Uterus (tissue), 4 donors: ENCODE measurements around the gene URB1. TPM values are rescaled to one million over a fixed set of nuclear protein-coding genes. Genes with fewer than 3 reads are reported as not detected.

ENCODE experiments used
- DNase-seq, 2 donors: peaks; one replicate each; pipeline ENCODE4 v3.0.0-alpha.2; 2019 to 2020
- H3K27ac ChIP-seq, 2 donors: fragments of 200-600 bp; sonication (generic); 1 replicate in 1 of 2; 2 replicates in 1 of 2; pipeline ENCODE4 v1.5.1; 2016 to 2018
- H3K27me3 ChIP-seq, 2 donors: fragments of 200-600 bp; sonication (generic); one replicate each; pipeline ENCODE4 v1.5.1; 2018 to 2019; ENCODE audit warnings: control low read depth in 1 of 2
- H3K36me3 ChIP-seq, 2 donors: fragments of 200-600 bp; sonication (generic); one replicate each; pipeline ENCODE4 v1.5.1; 2019; ENCODE audit warnings: control low read depth in 1 of 2
- H3K4me1 ChIP-seq, 2 donors: fragments of 200-600 bp; sonication (generic); one replicate each; pipeline ENCODE4 v1.5.1; 2018 to 2019; ENCODE audit warnings: control low read depth in 1 of 2
- H3K4me3 ChIP-seq, 2 donors: fragments of 200-600 bp; sonication (generic); 1 replicate in 1 of 2; 2 replicates in 1 of 2; pipeline ENCODE4 v1.5.1; 2018 to 2019; ENCODE audit warnings: mild to moderate bottlenecking in 1 of 2
- H3K9me3 ChIP-seq, 2 donors: fragments of 200-600 bp; sonication (generic); one replicate each; pipeline ENCODE4 v1.5.1; 2019; ENCODE audit warnings: control low read depth in 1 of 2
- CTCF ChIP-seq, 4 experiments: fragments of 200-600 bp in 2 of 4; fragments of 450-650 bp in 2 of 4; sonication (generic) in 2 of 4; IDR thresholded peaks; one replicate each; pipeline ENCODE4 v1.5.1; 2016 to 2019; ENCODE audit warnings: antibody characterized with exemption in 4 of 4, mild to moderate bottlenecking in 2 of 4, moderate library complexity in 1 of 4
- POLR2A ChIP-seq, 2 donors: fragments of 450-650 bp; IDR thresholded peaks; one replicate each; pipeline ENCODE4 v1.6.1; 2016; ENCODE audit warnings: antibody characterized with exemption in 2 of 2, mild to moderate bottlenecking in 1 of 2, moderate library complexity in 1 of 2
- intact Hi-C: fragments of 100-400 bp; cut with DNase I; formaldehyde crosslinking; loops from one replicate; pipeline ENCODE4 v1.15.1; 2023; ENCODE audit warnings: low total_unique reads
- total RNA-seq, 4 donors: library from RNA; depleted of rRNA in 3 of 4; stranded (reverse); fragments of >200 nt in 3 of 4; gene quantifications; one replicate each; pipeline versions ENCODE4 v1.1.0 to v1.2.4, GENCODE V29; 2014 to 2023
- donor health status: DM: yes; HTN: yes; CAD: no.

Gene URB1
- total RNA-seq, 4 donors from 2014 or later: 11.8 to 31.0 (median 26.0) TPM

GRCh38 chr21:32331444-32332305 is 61.1 kb downstream of the URB1 start:
- DNase-seq: no peak
- Histone ChIP-seq H3K27ac (no peak overlapping the region), H3K9me3 (no peaks in the 10 kb centered on the region), H3K4me3 (no peak overlapping the region), H3K4me1 (peaks cover 9% of the 10 kb centered on the region in 2 donors), H3K36me3 (no peaks in the 10 kb centered on the region), H3K27me3 (no peaks in the 10 kb centered on the region)
- TF ChIP-seq CTCF (IDR thresholded peaks at IDR 0.05) (no peak), POLR2A (IDR thresholded peaks at IDR 0.05) (no peak)
- intact Hi-C loops: no loop called here

GRCh38 chr21:32330784-32331311 is 62.0 kb downstream of the URB1 start:
- Histone ChIP-seq H3K4me1 (peaks cover 9% of the 10 kb centered on the region in 2 donors), H3K27me3 (no peaks in the 10 kb centered on the region), H3K4me3 (no peak overlapping the region), H3K9me3 (no peaks in the 10 kb centered on the region), H3K27ac (no peak overlapping the region), H3K36me3 (no peaks in the 10 kb centered on the region)
- TF ChIP-seq CTCF (IDR thresholded peaks at IDR 0.05) (no peak), POLR2A (IDR thresholded peaks at IDR 0.05) (no peak)
- no peak for DNase-seq
- intact Hi-C loops: no loop called here

DNA sequence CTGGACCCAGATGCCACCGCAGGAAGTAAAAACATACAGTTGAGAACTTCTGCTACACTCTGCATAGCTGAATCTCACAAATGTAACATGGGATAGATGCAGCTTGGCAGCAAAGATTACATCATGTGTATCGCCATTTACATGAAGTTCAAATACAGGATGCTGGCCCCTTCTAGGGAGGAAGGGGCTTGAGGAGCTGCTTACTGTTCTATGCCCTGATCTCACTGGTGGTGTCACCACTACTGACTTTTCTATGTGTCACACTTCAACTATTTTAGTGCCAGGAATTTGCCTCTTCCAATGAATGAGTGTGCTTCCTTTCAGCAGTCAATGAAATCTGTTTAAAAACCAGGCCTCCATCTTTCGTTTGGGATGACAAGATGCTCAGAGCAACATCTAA is 63.0 kb downstream of the URB1 start:
- H3K36me3 ChIP-seq: no peaks in the 10 kb centered on the region
- intact Hi-C loops: no loop called here
- no peak for TF ChIP-seq POLR2A (IDR thresholded peaks at IDR 0.05)
- TF ChIP-seq CTCF (IDR thresholded peaks at IDR 0.05): no peak
- no peak overlapping the region for H3K4me3 ChIP-seq
- H3K27me3 ChIP-seq: no peaks in the 10 kb centered on the region
- no peak for DNase-seq
- H3K4me1 ChIP-seq: peaks cover 9% of the 10 kb centered on the region in 2 donors
- H3K9me3 ChIP-seq: no peaks in the 10 kb centered on the region
- H3K27ac ChIP-seq: peak overlapping the region; percentile 79 to 92

DNA sequence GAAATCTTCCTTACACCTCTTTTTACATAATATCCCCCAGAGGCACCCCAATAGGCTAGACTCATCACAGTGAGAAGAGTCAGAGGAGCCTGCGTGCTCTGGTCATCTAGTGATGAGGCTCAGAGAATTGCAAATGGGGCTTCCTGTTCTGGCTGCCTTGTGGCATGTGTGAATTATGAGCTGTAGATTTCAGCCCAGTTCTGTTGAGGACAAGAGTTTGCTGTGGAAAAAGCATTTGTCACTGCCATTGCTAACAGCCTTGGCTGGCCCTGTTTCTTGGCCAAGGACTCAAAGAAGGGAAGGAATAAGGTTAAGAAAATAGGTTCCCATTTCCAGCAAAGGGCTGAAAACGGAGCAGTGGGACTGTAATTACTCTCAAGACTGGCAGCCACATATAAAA is 63.5 kb downstream of the URB1 start:
- intact Hi-C loops: no loop called here
- no peak overlapping the region for H3K4me3 ChIP-seq
- no peaks in the 10 kb centered on the region for H3K27me3 ChIP-seq
- TF ChIP-seq POLR2A (IDR thresholded peaks at IDR 0.05) (no peak), CTCF (IDR thresholded peaks at IDR 0.05) (no peak)
- peaks cover 9% of the 10 kb centered on the region in 2 donors for H3K4me1 ChIP-seq
- peak; percentile 41 to 60 for DNase-seq
- H3K36me3 ChIP-seq: no peaks in the 10 kb centered on the region
- no peaks in the 10 kb centered on the region for H3K9me3 ChIP-seq
- H3K27ac ChIP-seq: peak overlapping the region; percentile 79 to 92

GRCh38 chr21:32328595-32328994 is 64.2 kb downstream of the URB1 start:
- no peaks in the 10 kb centered on the region for H3K27me3 ChIP-seq
- H3K36me3 ChIP-seq: no peaks in the 10 kb centered on the region
- no peaks in the 10 kb centered on the region for H3K9me3 ChIP-seq
- no peak for DNase-seq
- intact Hi-C loops: no loop called here
- peak overlapping the region; percentile 79 to 92 for H3K27ac ChIP-seq
- peaks cover 9% of the 10 kb centered on the region in 2 donors for H3K4me1 ChIP-seq
- H3K4me3 ChIP-seq: no peak overlapping the region
- TF ChIP-seq POLR2A (IDR thresholded peaks at IDR 0.05) (no peak), CTCF (IDR thresholded peaks at IDR 0.05) (no peak)
